Spleen (tissue), 7 donors: ENCODE data around the gene SNF8.

Experiments used
- POLR2A ChIP-seq, 3 donors: fragments of 450-650 bp; IDR thresholded peaks; one replicate each; pipeline ENCODE4 v1.5.1; 2017; ENCODE audit warnings: antibody characterized with exemption in 3 of 3, mild to moderate bottlenecking in 1 of 3
- POLR2AphosphoS5 ChIP-seq, 3 donors: sonication (generic); formaldehyde crosslinking; IDR thresholded peaks; one replicate each; pipeline ENCODE4 v1.5.1; 2017; ENCODE audit warnings: antibody characterized with exemption in 3 of 3
- TF ChIP-seq, protein P1 (sequence below), 11 experiments: fragments of 200-600 bp in 7 of 11; fragments of 450-650 bp in 4 of 11; sonication (generic) in 4 of 11; IDR thresholded peaks in 8 of 11; conservative IDR thresholded peaks in 3 of 11; 1 replicate in 7 of 11; 2 replicates in 4 of 11; pipeline versions ENCODE4 v1.4.0 to v1.8.0; 2016 to 2021; ENCODE audit warnings: antibody characterized with exemption in 11 of 11, inconsistent platforms in 4 of 11, mild to moderate bottlenecking in 1 of 11
- donor health status: DM: no; HTN: no; CAD: no; lungs with moderate emphysema.
- donor health status: DM: no; HTN: no; CAD: no.
- donor health status: DM: no; HTN: no; CAD: no.

- TF ChIP-seq, protein P1, sequence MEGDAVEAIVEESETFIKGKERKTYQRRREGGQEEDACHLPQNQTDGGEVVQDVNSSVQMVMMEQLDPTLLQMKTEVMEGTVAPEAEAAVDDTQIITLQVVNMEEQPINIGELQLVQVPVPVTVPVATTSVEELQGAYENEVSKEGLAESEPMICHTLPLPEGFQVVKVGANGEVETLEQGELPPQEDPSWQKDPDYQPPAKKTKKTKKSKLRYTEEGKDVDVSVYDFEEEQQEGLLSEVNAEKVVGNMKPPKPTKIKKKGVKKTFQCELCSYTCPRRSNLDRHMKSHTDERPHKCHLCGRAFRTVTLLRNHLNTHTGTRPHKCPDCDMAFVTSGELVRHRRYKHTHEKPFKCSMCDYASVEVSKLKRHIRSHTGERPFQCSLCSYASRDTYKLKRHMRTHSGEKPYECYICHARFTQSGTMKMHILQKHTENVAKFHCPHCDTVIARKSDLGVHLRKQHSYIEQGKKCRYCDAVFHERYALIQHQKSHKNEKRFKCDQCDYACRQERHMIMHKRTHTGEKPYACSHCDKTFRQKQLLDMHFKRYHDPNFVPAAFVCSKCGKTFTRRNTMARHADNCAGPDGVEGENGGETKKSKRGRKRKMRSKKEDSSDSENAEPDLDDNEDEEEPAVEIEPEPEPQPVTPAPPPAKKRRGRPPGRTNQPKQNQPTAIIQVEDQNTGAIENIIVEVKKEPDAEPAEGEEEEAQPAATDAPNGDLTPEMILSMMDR (IDR thresholded peaks at IDR 0.05 in 8 of 11, conservative IDR thresholded peaks at IDR 0.05 in 3 of 11): no peak
- TF ChIP-seq POLR2A (IDR thresholded peaks at IDR 0.05) (no peak), POLR2AphosphoS5 (IDR thresholded peaks at IDR 0.05) (no peak)
Observed at GRCh38 chr17:48915459-48916282, 29.0 kb downstream of the SNF8 start.
